ENCODE data around the gene WDR86. TPM values are rescaled to one million over a fixed set of nuclear protein-coding genes. Genes with fewer than 3 reads are reported as not detected.

The WDR86 gene
- total and polyA plus RNA-seq, 2 of the 8 experiments (the other 6 are each of a cell fraction or from before 2014, with no cell fraction given), result 12.7 to 15.8 TPM

GRCh38 chr7:151381348-151382078, 28.3 kb downstream of the WDR86 start:
- DNase-seq (ENCODE audit: low read depth in 1 of 2, low spot score in 2 of 2) (peak in 1 of 2 experiments; percentile 84), FAIRE-seq (no peak)
- Histone ChIP-seq H2AK5ac (ENCODE audit: low read depth, low read length) (no peak overlapping the region), H2BK12ac (ENCODE audit: low read depth, low read length) (0 out of 2 replicates have a peak overlapping the region, but pooled peaks have one; percentile 17), H3K4me3 (ENCODE audit: extremely low read depth in 1 of 4, insufficient read depth in 2 of 4, low read depth in 3 of 4, low read length in 4 of 4) (peak overlapping the region; percentile 25 to 57 (median 38)), H3K23me2 (ENCODE audit: low read depth, low read length) (peaks cover 14% of the 10 kb centered on the region; the same call in 1 of the 2 replicates), H3K56ac (replicated peaks; ENCODE audit: insufficient read length, low read depth, low read length) (no peak overlapping the region), H2BK120ac (replicated peaks; ENCODE audit: low read depth, low read length) (no peak overlapping the region), H3K23ac (ENCODE audit: insufficient read length) (no peak overlapping the region), H3K79me2 (ENCODE audit: control insufficient read depth in 1 of 2, insufficient read depth in 2 of 2, low read length in 2 of 2) (no peaks in the 10 kb centered on the region), H2BK5ac (ENCODE audit: low read depth, low read length) (no peak overlapping the region; the same call in 1 of the 2 replicates), H3K4me2 (ENCODE audit: insufficient read depth in 1 of 2, low read depth in 2 of 2, low read length in 2 of 2) (peak overlapping the region; percentile 80 to 87), H3K9me3 (ENCODE audit: insufficient read depth in 2 of 2, low read depth in 1 of 2, low read length in 1 of 2) (no peaks in the 10 kb centered on the region), H4K91ac (replicated peaks; ENCODE audit: insufficient read length, low read length) (peak overlapping the region; percentile 14), H4K20me1 (replicated peaks in 1 of 2; ENCODE audit: control insufficient read depth in 1 of 2, insufficient read depth in 2 of 2, low read length in 2 of 2) (peaks cover 0 to 2% of the 10 kb centered on the region in 2 experiments), H2BK15ac (ENCODE audit: low read length) (no peak overlapping the region), H3K27ac (ENCODE audit: low read depth, low read length) (no peak overlapping the region), H4K5ac (ENCODE audit: insufficient read length, low read depth, low read length) (no peak overlapping the region), H4K8ac (ENCODE audit: extremely low read depth, insufficient read depth, low read length) (peak overlapping the region; percentile 79), H3K36me3 (ENCODE audit: control insufficient read depth in 2 of 4, insufficient read depth in 4 of 4, low read length in 3 of 4) (peaks cover 0 to 13% (median 0%) of the 10 kb centered on the region in 4 experiments; a peak in 1 of 8 replicates), H2AFZ (ENCODE audit: low read length) (0 out of 2 replicates have a peak overlapping the region, but pooled peaks have one; percentile 12), H3K4ac (replicated peaks; ENCODE audit: insufficient read length, low read depth, low read length) (no peak overlapping the region), H3K4me1 (replicated peaks in 1 of 4; ENCODE audit: control insufficient read depth in 3 of 4, insufficient read depth in 4 of 4, low read length in 3 of 4) (peaks cover 0 to 30% (median 8%) of the 10 kb centered on the region in 4 experiments; a peak in 6 of 7 replicates), H2BK20ac (ENCODE audit: low read length) (no peak overlapping the region), H3K9ac (replicated peaks in 1 of 4; ENCODE audit: extremely low read depth in 1 of 4, low read depth in 3 of 4, low read length in 3 of 4) (no peak overlapping the region; a peak in 3 of 7 replicates), H3K18ac (ENCODE audit: extremely low read depth, low read length) (peak overlapping the region; percentile 71), H3K27me3 (replicated peaks in 1 of 4; ENCODE audit: control insufficient read depth in 3 of 4, extremely low read depth in 1 of 4, insufficient read depth in 3 of 4, low read length in 3 of 4) (peaks cover 8 to 27% (median 22%) of the 10 kb centered on the region in 4 experiments), H3K14ac (ENCODE audit: insufficient read length) (no peak overlapping the region), H3K79me1 (ENCODE audit: low read depth, low read length) (no peaks in the 10 kb centered on the region)
- ChIA-PET CTCF (ENCODE audit: partially characterized antibody) (interaction anchor here (0.7 to 16.9 kb wide), 5 partner anchors 13 to 176 kb away, joined by 3 to 185 read pairs (median 5); no protein-coding TSS in a partner anchor), POLR2A (ENCODE audit: partially characterized antibody) (interaction anchor here (0.7 to 1.4 kb wide), 3 partner anchors 15 to 75 kb away, joined by 3 to 4 read pairs (median 4); partner anchors contain the start of gene CRYGN)
- 4% methylated on average over 72 of the region's 83 CpGs; no CpG with 5 or more reads in 1 of the 2 experiments for WGBS, 2 experiments (ENCODE audit: extremely low coverage in 1 of 2, insufficient coverage in 1 of 2, insufficient read length in 1 of 2, insufficient replicate concordance in 2 of 2, low coverage in 1 of 2, low lambda C conversion rate in 2 of 2, missing lambda C conversion rate in 1 of 2)
- TF ChIP-seq, protein P1, sequence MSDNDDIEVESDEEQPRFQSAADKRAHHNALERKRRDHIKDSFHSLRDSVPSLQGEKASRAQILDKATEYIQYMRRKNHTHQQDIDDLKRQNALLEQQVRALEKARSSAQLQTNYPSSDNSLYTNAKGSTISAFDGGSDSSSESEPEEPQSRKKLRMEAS (IDR thresholded peaks at IDR 0.05), result peak; percentile 73; the same call in 1 of the 2 replicates
- TF ChIP-seq CREB1 (IDR thresholded peaks at IDR 0.05) (peak; percentile 91), SIRT6 (IDR thresholded peaks at IDR 0.05; ENCODE audit: low read length) (no peak), ASH2L (IDR thresholded peaks at IDR 0.05; ENCODE audit: low read length) (peak; percentile 41), ZNF274 (IDR thresholded peaks at IDR 0.05; ENCODE audit: borderline replicate concordance, extremely low read depth, low read length) (no peak), RBBP5 (IDR thresholded peaks at IDR 0.05; ENCODE audit: borderline replicate concordance, low read depth, low read length) (0 out of 2 replicates have a peak, but pooled peaks have one; percentile 48), KDM5A (IDR thresholded peaks at IDR 0.05; ENCODE audit: low read length) (no peak)
- TF ChIP-seq, protein P2, sequence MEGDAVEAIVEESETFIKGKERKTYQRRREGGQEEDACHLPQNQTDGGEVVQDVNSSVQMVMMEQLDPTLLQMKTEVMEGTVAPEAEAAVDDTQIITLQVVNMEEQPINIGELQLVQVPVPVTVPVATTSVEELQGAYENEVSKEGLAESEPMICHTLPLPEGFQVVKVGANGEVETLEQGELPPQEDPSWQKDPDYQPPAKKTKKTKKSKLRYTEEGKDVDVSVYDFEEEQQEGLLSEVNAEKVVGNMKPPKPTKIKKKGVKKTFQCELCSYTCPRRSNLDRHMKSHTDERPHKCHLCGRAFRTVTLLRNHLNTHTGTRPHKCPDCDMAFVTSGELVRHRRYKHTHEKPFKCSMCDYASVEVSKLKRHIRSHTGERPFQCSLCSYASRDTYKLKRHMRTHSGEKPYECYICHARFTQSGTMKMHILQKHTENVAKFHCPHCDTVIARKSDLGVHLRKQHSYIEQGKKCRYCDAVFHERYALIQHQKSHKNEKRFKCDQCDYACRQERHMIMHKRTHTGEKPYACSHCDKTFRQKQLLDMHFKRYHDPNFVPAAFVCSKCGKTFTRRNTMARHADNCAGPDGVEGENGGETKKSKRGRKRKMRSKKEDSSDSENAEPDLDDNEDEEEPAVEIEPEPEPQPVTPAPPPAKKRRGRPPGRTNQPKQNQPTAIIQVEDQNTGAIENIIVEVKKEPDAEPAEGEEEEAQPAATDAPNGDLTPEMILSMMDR (IDR thresholded peaks at IDR 0.05; ENCODE audit: control extremely low read depth in 1 of 3, insufficient read depth in 1 of 3, low read depth in 1 of 3, low read length in 3 of 3), result no peak
